Endometrial microvascular endothelial cells (primary cell): Measurements from ENCODE around the gene THYN1. TPM values are rescaled to one million over a fixed set of nuclear protein-coding genes. Genes with fewer than 3 reads are reported as not detected.
"Not testable (repeated sequence)": the region's sequence is repeated elsewhere in the genome, so short reads cannot be mapped to it uniquely, and the experiment has no call there.

Source experiments
- in situ Hi-C: cut with HindIII; loops from 2 replicates; pipeline ENCODE4 v1.10.0; 2017; ENCODE audit warnings: low sequenced_read_pairs, low pct_unique_long_range_greater_than_20kb; ENCODE audit errors: inconsistent ontology term
- total RNA-seq: library from RNA; depleted of rRNA; stranded (reverse); fragments of >200 nt; gene quantifications from one replicate; pipeline ENCODE4 v1.2.3, GENCODE V29; 2015; ENCODE audit errors: inconsistent ontology term

The THYN1 gene
- total RNA-seq, 1 donor from 2014 or later = 42.7 TPM

GRCh38 chr11:134255184-134255561 is 2.0 kb upstream of the THYN1 start:
- in situ Hi-C loops = not testable (repeated sequence)

GRCh38 chr11:134254433-134255183 is 1.5 kb upstream of the THYN1 start:
- in situ Hi-C loops = no loop called here

GRCh38 chr11:134252346-134253187 is 585 bp downstream of the THYN1 start:
- in situ Hi-C loops = no loop called here

GRCh38 chr11:134250675-134251074 is 2.5 kb downstream of the THYN1 start:
- in situ Hi-C loops = no loop called here

- in situ Hi-C loops = no loop called here
Observed at GRCh38 chr11:134250246-134250645, 2.9 kb downstream of the THYN1 start.

GRCh38 chr11:134248910-134249480 is 4.2 kb downstream of the THYN1 start:
- in situ Hi-C loops = no loop called here

- in situ Hi-C loops = no loop called here
Observed at GRCh38 chr11:134246678-134247077, 6.5 kb downstream of the THYN1 start.

GRCh38 chr11:134246100-134246499 is 7.1 kb downstream of the THYN1 start:
- in situ Hi-C loops = no loop called here

GRCh38 chr11:134245434-134245833 is 7.7 kb downstream of the THYN1 start:
- in situ Hi-C loops = no loop called here

- in situ Hi-C loops = no loop called here
Observed at GRCh38 chr11:134244593-134244992, 8.6 kb downstream of the THYN1 start.

GRCh38 chr11:134243913-134244312 is 9.2 kb downstream of the THYN1 start:
- in situ Hi-C loops = no loop called here

- in situ Hi-C loops = no loop called here
Observed at GRCh38 chr11:134242376-134242775, 10.8 kb downstream of the THYN1 start.

- in situ Hi-C loops = no loop called here
Observed at GRCh38 chr11:134240592-134240991, 12.6 kb downstream of the THYN1 start.

GRCh38 chr11:134238956-134239355 is 14.2 kb downstream of the THYN1 start:
- in situ Hi-C loops = no loop called here

- in situ Hi-C loops = no loop called here
Observed at GRCh38 chr11:134237557-134237922, 15.6 kb downstream of the THYN1 start.

- in situ Hi-C loops = no loop called here
Observed at GRCh38 chr11:134236834-134237556, 16.2 kb downstream of the THYN1 start.

- in situ Hi-C loops = no loop called here
Observed at GRCh38 chr11:134235399-134235798, 17.8 kb downstream of the THYN1 start.

GRCh38 chr11:134233729-134234179 is 19.4 kb downstream of the THYN1 start:
- in situ Hi-C loops = no loop called here

GRCh38 chr11:134231958-134232659 is 21.0 kb downstream of the THYN1 start:
- in situ Hi-C loops = no loop called here
